Panc1 (cell line): Measurements from ENCODE around the gene KRT86. TPM values are rescaled to one million over a fixed set of nuclear protein-coding genes. Genes with fewer than 3 reads are reported as not detected.
A peak's percentile ranks its signal among the peaks of the same experiment; 100 is the strongest.

Source experiments
- ATAC-seq: fragments of 200-7000 bp; cut with Tn5 transposase; 2 replicates; pipeline ENCODE4 v1.9.1; 2020; ENCODE audit warnings: mild to moderate bottlenecking, moderate library complexity
- BruUV-seq: library from RNA; stranded (reverse); fragments of 400-500 nt; replicated peaks from 2 replicates; lab custom pipeline; 2021; lab: Mats Ljungman, UMichigan
- CTCF ChIA-PET: fragments of 300-600 bp; sonication (Branson Sonifier 250); formaldehyde crosslinking; loops from one replicate; lab custom pipeline; 2022; ENCODE audit warnings: antibody characterized with exemption; lab: Charles Lee
- POLR2A ChIA-PET: fragments of 300-600 bp; sonication (Branson Sonifier 250); formaldehyde crosslinking; loops from one replicate; lab custom pipeline; 2022; ENCODE audit warnings: antibody characterized with exemption; lab: Charles Lee
- DNase-seq: peaks from one replicate; pipeline ENCODE4 v3.0.0-alpha.2; 2010; ENCODE audit warnings: low read depth, low spot score
- H3K27ac ChIP-seq: 2 replicates; pipeline ENCODE4 v1.5.1; 2011; ENCODE audit warnings: mild to moderate bottlenecking, low read length, inconsistent platforms
- H3K27me3 ChIP-seq: fragments of 200-500 bp; sonication (Bioruptor generic); 2 replicates; pipeline ENCODE4 v1.6.0; 2014; ENCODE audit warnings: low read length, inconsistent platforms; ENCODE audit not compliant: control insufficient read depth, insufficient read depth
- H3K36me3 ChIP-seq: fragments of 200-500 bp; sonication (Bioruptor generic); 2 replicates; pipeline ENCODE4 v1.5.1; 2014; ENCODE audit warnings: inconsistent platforms, mild to moderate bottlenecking, low read length, moderate library complexity; ENCODE audit not compliant: control insufficient read depth, insufficient read depth
- H3K4me1 ChIP-seq: 2 replicates; pipeline ENCODE4 v1.5.1; 2011; ENCODE audit warnings: inconsistent platforms, mild to moderate bottlenecking, low read length, moderate library complexity; ENCODE audit not compliant: control insufficient read depth, insufficient read depth
- H3K4me3 ChIP-seq, 2 experiments: 2 replicates each; pipeline ENCODE4 v1.5.1; 2011 to 2012; ENCODE audit warnings: low read depth in 2 of 2, low read length in 2 of 2, mild to moderate bottlenecking in 2 of 2, inconsistent platforms in 1 of 2, moderate library complexity in 1 of 2
- H3K9me3 ChIP-seq: fragments of 200-500 bp; sonication (Bioruptor generic); 2 replicates; pipeline ENCODE4 v1.5.1; 2014; ENCODE audit warnings: low read depth, mild to moderate bottlenecking, inconsistent platforms, low read length, moderate library complexity; ENCODE audit not compliant: control insufficient read depth, insufficient read depth
- POLR2AphosphoS5 ChIP-seq: IDR thresholded peaks from 2 replicates; pipeline ENCODE4 v1.6.1; 2012; ENCODE audit warnings: mild to moderate bottlenecking, low read depth, low read length, moderate library complexity
- REST ChIP-seq, 2 experiments: IDR thresholded peaks; 2 replicates each; pipeline ENCODE4 v1.6.1; 2011 to 2012; ENCODE audit warnings: low read depth in 2 of 2, control low read depth in 1 of 2, low read length in 1 of 2, mild to moderate bottlenecking in 1 of 2, moderate library complexity in 1 of 2; ENCODE audit not compliant: insufficient read depth in 1 of 2
- SIN3A ChIP-seq: IDR thresholded peaks from 2 replicates; pipeline ENCODE4 v1.6.1; 2012; ENCODE audit warnings: low read depth, mild to moderate bottlenecking, low read length, moderate library complexity, borderline replicate concordance; ENCODE audit not compliant: insufficient read depth
- TCF7L2 ChIP-seq: IDR thresholded peaks from 2 replicates; pipeline ENCODE4 v1.6.1; 2011; ENCODE audit warnings: mild to moderate bottlenecking, low read depth, low read length, inconsistent platforms
- in situ Hi-C: cut with HindIII; loops from 2 replicates; pipeline ENCODE4 v1.10.0; 2016; ENCODE audit warnings: low sequenced_read_pairs, low pct_unique_long_range_greater_than_20kb
- intact Hi-C: fragments of 100-400 bp; cut with micrococcal nuclease; formaldehyde crosslinking; loops from one replicate; pipeline ENCODE4 v1.10.0; 2022; ENCODE audit not compliant: unreplicated experiment
- total RNA-seq: library from RNA; stranded (reverse); gene quantifications from one replicate; pipeline ENCODE4 v1.2.1, GENCODE V29; 2021; ENCODE audit not compliant: unreplicated experiment
- TF ChIP-seq, protein P1 (sequence below): fragments of 450-650 bp; IDR thresholded peaks from 2 replicates; pipeline ENCODE4 v1.5.1; 2017; ENCODE audit warnings: mild to moderate bottlenecking

The KRT86 gene
- total RNA-seq, 1 experiment from 2014 or later, result 1.1 TPM

GRCh38 chr12:52231305-52232202, 42.9 kb upstream of the KRT86 start:
- H3K27ac ChIP-seq, result peak overlapping the region; percentile 83
- no peaks in the 10 kb centered on the region for H3K27me3 ChIP-seq
- H3K4me1 ChIP-seq, result peaks cover 47% of the 10 kb centered on the region
- DNase-seq (no peak), ATAC-seq (no peak)
- no peaks in the 10 kb centered on the region for H3K9me3 ChIP-seq
- in situ Hi-C loops, result no loop called here
- TF ChIP-seq SIN3A (no peak), TCF7L2 (no peak), POLR2AphosphoS5 (no peak), REST (IDR thresholded peaks at IDR 0.05; ENCODE audit: insufficient read depth in 1 of 2, low read depth in 2 of 2, low read length in 1 of 2) (no peak)
- TF ChIP-seq, protein P1, sequence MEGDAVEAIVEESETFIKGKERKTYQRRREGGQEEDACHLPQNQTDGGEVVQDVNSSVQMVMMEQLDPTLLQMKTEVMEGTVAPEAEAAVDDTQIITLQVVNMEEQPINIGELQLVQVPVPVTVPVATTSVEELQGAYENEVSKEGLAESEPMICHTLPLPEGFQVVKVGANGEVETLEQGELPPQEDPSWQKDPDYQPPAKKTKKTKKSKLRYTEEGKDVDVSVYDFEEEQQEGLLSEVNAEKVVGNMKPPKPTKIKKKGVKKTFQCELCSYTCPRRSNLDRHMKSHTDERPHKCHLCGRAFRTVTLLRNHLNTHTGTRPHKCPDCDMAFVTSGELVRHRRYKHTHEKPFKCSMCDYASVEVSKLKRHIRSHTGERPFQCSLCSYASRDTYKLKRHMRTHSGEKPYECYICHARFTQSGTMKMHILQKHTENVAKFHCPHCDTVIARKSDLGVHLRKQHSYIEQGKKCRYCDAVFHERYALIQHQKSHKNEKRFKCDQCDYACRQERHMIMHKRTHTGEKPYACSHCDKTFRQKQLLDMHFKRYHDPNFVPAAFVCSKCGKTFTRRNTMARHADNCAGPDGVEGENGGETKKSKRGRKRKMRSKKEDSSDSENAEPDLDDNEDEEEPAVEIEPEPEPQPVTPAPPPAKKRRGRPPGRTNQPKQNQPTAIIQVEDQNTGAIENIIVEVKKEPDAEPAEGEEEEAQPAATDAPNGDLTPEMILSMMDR, result no peak
- H3K4me3 ChIP-seq, result no peak overlapping the region
- ChIA-PET POLR2A (no interaction called here), CTCF (no interaction called here)
- H3K36me3 ChIP-seq, result no peaks in the 10 kb centered on the region
- intact Hi-C loops, result no loop called here
- no TSS peak for BruUV-seq

DNA sequence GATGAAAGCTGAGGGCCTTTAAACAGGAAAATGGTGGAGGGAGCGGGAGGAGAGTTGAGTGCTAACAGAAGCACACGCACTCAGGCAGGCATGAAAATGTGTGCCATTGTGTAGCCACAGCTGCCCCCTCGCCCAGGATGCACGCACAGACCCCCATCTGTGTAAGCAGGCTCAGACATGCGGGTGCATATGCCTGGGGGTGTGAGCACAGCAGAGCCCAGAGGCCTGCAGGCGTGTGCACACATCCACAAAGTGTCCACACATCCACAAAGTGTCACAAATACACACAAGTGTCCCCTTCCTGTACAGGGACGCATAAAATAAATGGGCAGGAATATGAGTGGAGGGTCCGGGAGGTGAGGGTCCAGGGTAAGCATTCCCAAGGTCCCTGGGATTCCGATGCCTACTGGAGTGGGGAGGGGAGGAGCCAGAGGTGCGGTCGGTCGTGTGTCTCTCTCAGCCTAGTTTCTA, 42.2 kb upstream of the KRT86 start:
- no peaks in the 10 kb centered on the region for H3K36me3 ChIP-seq
- peaks cover 47% of the 10 kb centered on the region for H3K4me1 ChIP-seq
- no peak for TF ChIP-seq REST (IDR thresholded peaks at IDR 0.05; ENCODE audit: insufficient read depth in 1 of 2, low read depth in 2 of 2, low read length in 1 of 2)
- no peak for TF ChIP-seq POLR2AphosphoS5
- ChIA-PET CTCF (no interaction called here), POLR2A (no interaction called here)
- H3K9me3 ChIP-seq, result no peaks in the 10 kb centered on the region
- in situ Hi-C loops, result no loop called here
- no peaks in the 10 kb centered on the region for H3K27me3 ChIP-seq
- intact Hi-C loops, result no loop called here
- DNase-seq (no peak), ATAC-seq (no peak)
- no TSS peak for BruUV-seq
- no peak overlapping the region for H3K4me3 ChIP-seq
- peak overlapping the region; percentile 83 for H3K27ac ChIP-seq
